CD14-positive monocyte (primary cell): ENCODE measurements around the gene ANAPC10. TPM values are rescaled to one million over a fixed set of nuclear protein-coding genes. Genes with fewer than 3 reads are reported as not detected.

Experiments used
- DNase-seq, 3 donors: peaks; one replicate each; pipeline ENCODE4 v3.0.0-alpha.2; 2011 to 2022
- H2AFZ ChIP-seq: 2 replicates; pipeline ENCODE4 v1.6.0; 2012; ENCODE audit warnings: mild to moderate bottlenecking, low read depth, low read length, inconsistent platforms; ENCODE audit not compliant: insufficient read depth, poor library complexity, severe bottlenecking
- H3K27ac ChIP-seq, 2 donors: 1 replicate in 1 of 2; 2 replicates in 1 of 2; pipeline ENCODE4 v1.5.1; 2012 to 2013; ENCODE audit warnings: low read length in 2 of 2, control low read depth in 1 of 2, inconsistent platforms in 1 of 2, low read depth in 1 of 2, mild to moderate bottlenecking in 1 of 2
- H3K27me3 ChIP-seq, 2 donors: one replicate each; pipeline versions ENCODE4 v1.6.0 to v1.6.1; 2011 to 2013; ENCODE audit warnings: low read length in 2 of 2; ENCODE audit not compliant: control insufficient read depth in 2 of 2, insufficient read depth in 2 of 2
- H3K36me3 ChIP-seq, 2 donors: replicated peaks in 1 of 2; 1 replicate in 1 of 2; 2 replicates in 1 of 2; pipeline versions ENCODE4 v1.5.1 to v1.6.1; 2012 to 2013; ENCODE audit warnings: low read length in 2 of 2, control low read depth in 1 of 2, inconsistent platforms in 1 of 2, mild to moderate bottlenecking in 1 of 2; ENCODE audit not compliant: insufficient read depth in 2 of 2, control insufficient read depth in 1 of 2
- H3K4me1 ChIP-seq, 2 donors: 1 replicate in 1 of 2; 2 replicates in 1 of 2; pipeline versions ENCODE4 v1.5.1 to v1.6.1; 2012 to 2013; ENCODE audit warnings: low read length in 2 of 2, control low read depth in 1 of 2, inconsistent platforms in 1 of 2, mild to moderate bottlenecking in 1 of 2, moderate library complexity in 1 of 2; ENCODE audit not compliant: insufficient read depth in 2 of 2, control insufficient read depth in 1 of 2
- H3K4me2 ChIP-seq: replicated peaks from 2 replicates; pipeline ENCODE3; 2012; ENCODE audit warnings: low read length, moderate library complexity, mild to moderate bottlenecking; ENCODE audit not compliant: poor library complexity, severe bottlenecking; ENCODE audit errors: extremely low read depth
- H3K4me3 ChIP-seq, 3 experiments: fragments of 200-600 bp in 1 of 3; sonication (generic) in 1 of 3; replicated peaks in 1 of 3; 1 replicate in 2 of 3; 2 replicates in 1 of 3; pipeline ENCODE4 v1.5.1; 2011 to 2013; ENCODE audit warnings: low read length in 3 of 3, mild to moderate bottlenecking in 3 of 3, control low read depth in 2 of 3, low read depth in 2 of 3, inconsistent platforms in 1 of 3, moderate library complexity in 1 of 3
- H3K79me2 ChIP-seq: 2 replicates; pipeline ENCODE4 v1.6.0; 2012; ENCODE audit warnings: mild to moderate bottlenecking, control low read depth, inconsistent platforms, low read length, moderate library complexity; ENCODE audit not compliant: insufficient read depth
- H3K9ac ChIP-seq: 2 replicates; pipeline ENCODE4 v1.6.0; 2017; ENCODE audit warnings: low read length, mild to moderate bottlenecking; ENCODE audit not compliant: insufficient read depth, poor library complexity, severe bottlenecking
- H3K9me3 ChIP-seq, 2 donors: replicated peaks in 1 of 2; 1 replicate in 1 of 2; 2 replicates in 1 of 2; pipeline versions ENCODE4 v1.5.1 to v1.6.1; 2012 to 2013; ENCODE audit warnings: low read length in 2 of 2, control low read depth in 1 of 2; ENCODE audit not compliant: control insufficient read depth in 1 of 2, insufficient read depth in 1 of 2
- H4K20me1 ChIP-seq: 2 replicates; pipeline ENCODE4 v1.6.0; 2012; ENCODE audit warnings: mild to moderate bottlenecking, low read length, control low read depth, moderate library complexity; ENCODE audit not compliant: insufficient read depth
- H3K27ac Mint-ChIP-seq, 7 donors: one replicate each; pipeline ENCODE4 v1.8.0; 2020; ENCODE audit warnings: mild to moderate bottlenecking in 7 of 7, mixed read lengths in 7 of 7, moderate library complexity in 6 of 7, inconsistent platforms in 2 of 7
- H3K27me3 Mint-ChIP-seq, 3 donors: one replicate each; pipeline ENCODE4 v1.8.0; 2021 to 2022; ENCODE audit warnings: low read depth in 3 of 3, mild to moderate bottlenecking in 3 of 3, mixed read lengths in 3 of 3, moderate library complexity in 3 of 3, inconsistent platforms in 1 of 3
- H3K36me3 Mint-ChIP-seq, 2 donors: one replicate each; pipeline ENCODE4 v1.8.0; 2020; ENCODE audit warnings: mixed read lengths in 2 of 2, inconsistent platforms in 1 of 2, mild to moderate bottlenecking in 1 of 2
- H3K4me1 Mint-ChIP-seq: one replicate; pipeline ENCODE4 v1.8.0; 2020; ENCODE audit warnings: mild to moderate bottlenecking, mixed read lengths
- H3K4me3 Mint-ChIP-seq, 2 donors: one replicate each; pipeline ENCODE4 v1.8.0; 2020; ENCODE audit warnings: mild to moderate bottlenecking in 2 of 2, mixed read lengths in 2 of 2, moderate library complexity in 1 of 2
- H3K9me3 Mint-ChIP-seq, 7 donors: one replicate each; pipeline ENCODE4 v1.8.0; 2020 to 2022; ENCODE audit warnings: mixed read lengths in 7 of 7, mild to moderate bottlenecking in 6 of 7, moderate library complexity in 6 of 7, inconsistent platforms in 2 of 7
- CTCF ChIP-seq: fragments of 200-600 bp; IDR thresholded peaks from one replicate; pipeline ENCODE4 v1.8.0; 2022; ENCODE audit warnings: antibody characterized with exemption, mild to moderate bottlenecking
- WGBS: methylation state at CpG from one replicate; pipeline ENCODE4 v1.1.5; 2013; ENCODE audit warnings: missing lambda C conversion rate; ENCODE audit not compliant: insufficient coverage; 5-methylcytosine and 5-hydroxymethylcytosine counted together
- intact Hi-C, 2 donors: fragments of 100-400 bp; cut with micrococcal nuclease; formaldehyde crosslinking; loops; one replicate each; pipeline versions ENCODE4 v1.15.0 to v1.15.1; 2023
- polyA plus RNA-seq, 3 donors: library from polyadenylated mRNA; depleted of rRNA in 1 of 3; unstranded in 2 of 3; stranded (reverse) in 1 of 3; fragments of 300-500 nt in 2 of 3; fragments of >200 nt in 1 of 3; fragmentation: Illumina TruSeq in 2 of 3; gene quantifications; 1 replicate in 2 of 3; 2 replicates in 1 of 3; pipeline ENCODE4 v1.2.3, GENCODE V29; 2012 to 2021

The ANAPC10 gene
- polyA plus RNA-seq, 3 donors = 11.1 to 25.4 (median 21.3) TPM

DNA sequence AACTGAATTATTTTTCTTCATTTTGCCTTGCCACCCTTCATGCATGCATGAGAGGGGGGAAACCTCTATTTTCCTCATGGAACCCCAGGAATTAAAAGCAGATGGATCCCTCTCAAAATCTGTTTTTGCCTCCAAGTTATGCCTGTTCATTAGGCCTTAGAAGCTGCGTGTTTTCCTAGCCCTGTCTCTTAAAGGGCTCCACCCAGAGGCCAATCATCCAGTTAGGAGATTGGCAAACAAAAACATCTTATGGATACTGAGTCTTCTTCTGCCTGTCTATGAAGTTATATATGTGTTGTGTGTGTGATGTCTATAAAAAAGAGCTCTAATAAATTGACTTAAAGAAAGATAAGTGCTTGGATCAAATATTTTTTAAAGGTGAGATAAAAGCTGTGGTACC, 142.9 kb downstream of the ANAPC10 start:
- Histone ChIP-seq H3K79me2 (no peaks in the 10 kb centered on the region), H3K9ac (no peak overlapping the region), H3K27me3 (no peaks in the 10 kb centered on the region), H3K27ac (no peak overlapping the region), H3K4me2 (no peak overlapping the region), H3K9me3 (peaks cover 18 to 22% of the 10 kb centered on the region in 2 donors), H2AFZ (no peak overlapping the region), H3K4me3 (no peak overlapping the region), H3K4me1 (no peaks in the 10 kb centered on the region), H4K20me1 (no peaks in the 10 kb centered on the region), H3K36me3 (no peaks in the 10 kb centered on the region)
- Mint-ChIP-seq H3K9me3 (peaks cover 22 to 42% (median 29%) of the 10 kb centered on the region in 7 donors), H3K4me3 (no peak overlapping the region), H3K36me3 (no peaks in the 10 kb centered on the region), H3K27me3 (no peaks in the 10 kb centered on the region), H3K27ac (no peak overlapping the region), H3K4me1 (no peaks in the 10 kb centered on the region)
- no peak for TF ChIP-seq CTCF
- WGBS = 83% methylated on average over 1 of the region's 1 CpG
- intact Hi-C loops = no loop called here
- DNase-seq = no peak

DNA sequence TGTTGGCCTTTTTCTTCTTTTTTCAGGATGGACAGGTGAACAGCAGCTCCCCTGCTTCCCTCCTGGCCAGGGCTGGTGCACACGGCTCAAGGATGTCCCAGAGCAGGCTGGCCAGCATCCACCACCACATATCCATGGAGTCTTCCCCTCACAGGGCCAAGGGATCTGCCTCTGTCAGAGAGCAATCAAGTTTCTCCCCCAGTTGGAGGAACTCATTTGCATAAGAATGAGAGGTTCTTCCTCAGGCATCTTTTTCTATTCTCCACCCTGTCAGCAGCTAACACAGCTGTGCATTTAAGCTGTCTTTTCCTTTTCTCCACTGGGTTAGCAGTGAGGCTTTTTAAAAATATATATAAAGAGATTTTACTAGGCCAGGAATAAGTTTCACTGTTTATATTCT, 143.8 kb downstream of the ANAPC10 start:
- no peak for TF ChIP-seq CTCF
- Mint-ChIP-seq H3K4me1 (no peaks in the 10 kb centered on the region), H3K4me3 (no peak overlapping the region), H3K27me3 (no peaks in the 10 kb centered on the region), H3K36me3 (no peaks in the 10 kb centered on the region), H3K9me3 (peaks cover 22 to 39% (median 25%) of the 10 kb centered on the region in 7 donors), H3K27ac (no peak overlapping the region)
- no peaks in the 10 kb centered on the region for H3K27me3 ChIP-seq
- no peak overlapping the region for H3K4me3 ChIP-seq
- H3K9me3 ChIP-seq = peaks cover 18 to 22% of the 10 kb centered on the region in 2 donors
- no peak overlapping the region for H3K4me2 ChIP-seq
- no peak overlapping the region for H2AFZ ChIP-seq
- 100% methylated on average over 1 of the region's 1 CpG for WGBS
- no peaks in the 10 kb centered on the region for H3K4me1 ChIP-seq
- no peaks in the 10 kb centered on the region for H4K20me1 ChIP-seq
- intact Hi-C loops = no loop called here
- no peaks in the 10 kb centered on the region for H3K36me3 ChIP-seq
- no peak overlapping the region for H3K27ac ChIP-seq
- DNase-seq = no peak
- no peaks in the 10 kb centered on the region for H3K79me2 ChIP-seq
- no peak overlapping the region for H3K9ac ChIP-seq
